ENCODE measurements around the gene ZNF672.

Gene ZNF672

DNA sequence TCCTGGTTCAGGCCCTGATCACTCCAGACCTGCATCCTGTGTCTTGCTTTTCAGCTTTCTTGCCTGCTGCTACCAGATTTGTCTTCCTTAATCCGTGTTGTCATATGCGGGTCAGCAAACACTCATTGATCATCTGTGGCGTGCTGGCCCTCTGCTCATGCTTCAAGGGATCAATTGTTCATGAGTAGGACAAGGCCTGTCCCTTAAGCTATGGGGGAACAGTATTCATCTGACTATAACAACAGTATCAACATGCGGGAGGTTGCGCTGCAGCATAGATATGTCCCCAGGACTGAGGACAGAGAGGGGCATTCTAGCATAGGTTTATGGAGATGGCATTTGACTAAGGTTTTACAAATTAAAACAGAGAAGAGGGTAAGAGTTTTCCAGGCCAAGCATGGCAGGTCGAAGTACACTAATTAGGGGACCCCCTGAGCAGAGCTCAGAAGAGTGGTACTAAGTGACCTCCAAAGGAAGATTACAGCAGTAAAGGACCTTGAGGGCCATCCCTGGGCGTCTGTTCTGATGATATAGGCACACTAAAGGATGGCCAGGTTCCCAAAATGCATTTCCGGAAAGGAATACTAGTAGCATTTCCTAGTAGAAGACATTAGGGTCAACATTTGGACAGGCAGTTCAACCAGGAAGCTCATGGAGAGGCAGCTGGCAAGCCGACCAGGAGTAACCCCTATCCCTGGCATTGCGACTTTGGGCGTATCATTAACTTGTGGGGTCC lies 811 bp upstream of the ZNF672 start:
- DNase-seq: no peak

DNA sequence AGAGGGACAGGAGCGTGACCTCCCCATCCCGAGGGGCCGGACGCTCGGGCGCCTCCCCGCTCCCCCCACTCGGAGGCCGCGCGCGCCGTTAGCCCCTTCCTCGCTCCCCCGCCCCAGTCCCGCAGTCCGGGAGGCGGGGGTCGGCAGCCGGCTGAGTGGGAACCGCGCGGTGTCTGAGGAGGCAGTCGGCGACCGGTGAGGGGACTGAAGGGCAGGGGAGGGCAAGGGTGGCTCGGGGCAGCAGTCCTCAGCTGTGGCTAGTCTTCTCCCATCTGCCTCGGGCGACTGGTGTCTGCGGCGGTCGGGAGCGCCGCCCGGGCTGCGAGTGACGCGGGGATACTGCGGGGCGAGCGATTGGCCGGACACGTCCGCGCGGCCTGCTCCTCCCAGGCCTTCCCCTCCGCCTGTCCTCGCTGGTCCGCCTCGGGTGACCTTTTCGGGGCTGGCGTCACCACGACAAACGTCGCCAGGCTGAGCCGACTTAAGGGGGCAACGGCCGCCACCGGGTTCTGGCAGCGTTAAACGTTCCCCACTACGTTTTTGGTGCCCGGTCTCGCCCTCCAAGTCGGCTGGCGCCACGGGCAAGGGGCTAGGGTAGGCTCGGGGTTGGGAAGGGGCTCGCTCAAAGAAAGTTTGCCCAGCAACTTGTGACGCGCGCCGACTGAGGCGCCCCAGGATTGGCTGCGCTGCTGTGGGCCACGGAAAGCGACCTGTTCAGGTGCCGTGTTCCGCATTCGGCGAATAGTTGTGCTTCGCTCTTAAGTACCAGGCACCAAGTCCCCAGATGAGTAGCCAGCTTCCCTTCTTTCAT lies 538 bp downstream of the ZNF672 start:
- peak; percentile 91 to 92 for DNase-seq

DNA sequence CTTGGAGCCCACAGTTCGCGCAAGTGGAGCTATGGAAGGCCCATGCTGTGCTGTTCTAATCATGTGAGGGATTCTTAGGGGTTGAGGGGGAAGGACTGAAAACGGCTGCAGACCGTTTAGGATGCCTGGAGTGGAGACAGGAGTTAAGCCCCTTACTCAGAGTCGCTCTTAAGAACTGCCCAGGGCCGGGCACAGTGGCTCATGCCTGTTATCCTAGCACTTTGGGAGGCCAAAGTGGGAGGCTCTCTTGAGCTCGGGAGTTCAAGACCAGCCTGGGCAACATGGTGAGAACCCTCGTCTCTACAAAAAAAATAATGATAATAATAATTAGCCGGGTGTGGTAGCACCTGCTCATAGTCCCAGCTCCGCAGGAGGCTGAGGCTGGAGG lies 1.1 kb downstream of the ZNF672 start:
- no peak for DNase-seq

DNA sequence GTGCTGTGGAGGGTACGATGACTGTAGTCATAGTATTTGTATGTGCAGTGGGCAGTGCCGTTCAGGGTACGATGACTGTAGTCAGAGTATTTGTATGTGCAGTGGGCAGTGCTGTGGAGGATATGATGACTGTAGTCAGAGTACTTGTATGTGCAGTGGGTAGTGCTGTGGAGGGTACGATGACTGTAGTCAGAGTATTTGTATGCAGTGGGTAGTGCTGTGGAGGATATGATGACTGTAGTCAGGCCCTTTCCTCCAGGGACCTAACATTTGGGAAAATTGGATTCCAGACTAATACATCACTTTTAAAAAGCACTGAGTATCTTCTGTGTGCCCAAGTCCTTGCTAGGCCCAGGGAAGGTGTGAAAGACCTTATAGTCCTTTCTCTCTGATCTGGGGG lies 2.9 kb downstream of the ZNF672 start:
- peak in 1 of 2 experiments; percentile 17 for DNase-seq

DNA sequence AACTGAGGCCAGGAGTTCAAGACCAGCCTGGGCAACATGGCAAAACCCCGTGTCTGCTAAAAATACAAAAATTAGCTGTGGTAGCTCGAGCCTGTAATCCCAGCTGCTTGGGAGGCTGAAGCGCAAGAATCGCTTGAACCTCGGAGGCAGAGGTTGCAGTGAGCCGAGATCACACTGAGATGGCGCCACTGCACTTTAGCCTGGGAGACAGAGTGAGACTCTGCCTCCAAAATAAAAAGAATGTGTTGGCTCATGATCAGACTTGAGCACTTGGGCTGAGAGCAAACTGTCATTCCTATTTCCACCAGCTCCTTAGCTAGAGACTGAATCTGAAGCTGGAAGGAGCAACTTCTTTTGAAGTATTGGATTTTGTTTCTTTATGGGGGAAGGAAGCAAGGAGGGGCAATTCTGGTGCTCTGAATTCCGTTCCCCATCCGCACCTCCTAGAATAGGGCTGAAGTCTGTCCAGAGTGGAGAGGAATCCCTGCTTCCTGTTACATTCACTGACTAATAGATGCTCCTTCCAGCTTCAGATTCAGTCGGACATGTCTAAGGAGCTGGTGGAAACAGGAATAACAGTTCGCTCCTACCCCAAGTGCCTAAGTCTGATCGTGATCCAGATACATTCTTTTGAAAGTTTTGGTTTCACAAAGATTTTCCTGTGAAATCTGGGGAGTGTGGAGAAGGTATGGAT lies 3.8 kb downstream of the ZNF672 start:
- peak; percentile 45 to 52 for DNase-seq

DNA sequence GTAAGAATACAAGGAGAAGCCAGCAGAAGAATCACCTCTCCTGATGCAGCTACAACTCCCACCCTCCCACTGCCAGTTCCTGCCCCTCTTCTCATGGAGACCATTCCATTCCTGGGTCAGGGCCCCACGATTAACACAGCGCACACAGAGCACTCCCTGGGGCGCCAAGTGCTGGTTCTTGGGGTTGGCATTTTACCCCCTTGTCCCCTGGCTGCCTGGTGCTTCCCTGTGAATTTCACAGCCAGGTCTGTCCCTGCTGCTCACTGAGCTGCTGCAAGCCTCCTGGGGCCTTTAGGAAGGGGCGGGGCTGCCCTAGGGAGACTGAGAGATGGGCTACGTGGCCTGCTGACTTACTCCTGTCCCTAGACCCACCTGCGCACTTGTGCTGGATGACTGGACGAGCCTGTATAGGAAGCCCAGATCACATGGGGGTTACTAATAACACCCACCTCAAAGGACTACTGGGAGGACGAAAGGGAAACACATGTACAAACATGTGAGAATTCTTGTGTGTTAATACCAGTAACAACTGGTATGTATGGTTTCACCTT lies 4.8 kb downstream of the ZNF672 start:
- peak in 1 of 2 experiments; percentile 19 for DNase-seq

DNA sequence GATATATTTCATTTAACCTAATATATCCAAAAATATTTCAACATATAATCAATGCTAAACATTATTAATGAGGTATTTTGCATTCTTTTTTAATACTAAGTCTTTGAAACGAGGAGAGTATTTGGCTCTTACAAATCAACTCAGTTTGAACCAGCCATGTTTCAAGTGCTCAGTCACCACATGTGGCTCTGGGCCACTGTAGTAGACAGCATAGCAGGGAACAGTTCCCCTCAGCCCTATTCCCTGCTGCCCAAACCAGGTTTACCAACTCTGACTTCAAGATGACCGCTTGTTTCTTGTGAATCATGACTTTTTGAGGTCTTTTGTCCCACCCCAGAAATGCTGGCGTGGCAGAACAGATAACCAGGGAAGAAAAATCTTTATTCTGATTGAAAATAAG lies 5.7 kb downstream of the ZNF672 start:
- DNase-seq: no peak

DNA sequence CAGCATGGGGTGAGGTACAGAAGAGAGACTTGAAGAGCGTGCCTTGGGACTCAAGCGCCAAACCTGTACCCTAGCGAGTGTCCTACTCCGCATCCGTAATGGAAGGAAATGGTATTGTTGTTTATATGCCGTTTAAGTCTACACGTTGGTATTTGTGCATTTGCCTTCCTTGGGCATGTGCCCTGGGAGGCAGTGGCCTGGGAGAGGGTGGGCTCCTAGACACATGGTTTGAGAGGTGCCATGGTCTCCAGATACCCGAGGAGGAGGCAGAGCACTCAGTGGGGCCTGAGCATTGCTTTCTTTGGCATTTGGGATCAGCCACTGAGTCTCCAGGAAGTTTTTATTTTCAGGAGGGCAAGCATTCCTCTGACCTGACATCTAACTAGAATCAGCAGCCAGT lies 6.5 kb downstream of the ZNF672 start:
- DNase-seq: no peak

DNA sequence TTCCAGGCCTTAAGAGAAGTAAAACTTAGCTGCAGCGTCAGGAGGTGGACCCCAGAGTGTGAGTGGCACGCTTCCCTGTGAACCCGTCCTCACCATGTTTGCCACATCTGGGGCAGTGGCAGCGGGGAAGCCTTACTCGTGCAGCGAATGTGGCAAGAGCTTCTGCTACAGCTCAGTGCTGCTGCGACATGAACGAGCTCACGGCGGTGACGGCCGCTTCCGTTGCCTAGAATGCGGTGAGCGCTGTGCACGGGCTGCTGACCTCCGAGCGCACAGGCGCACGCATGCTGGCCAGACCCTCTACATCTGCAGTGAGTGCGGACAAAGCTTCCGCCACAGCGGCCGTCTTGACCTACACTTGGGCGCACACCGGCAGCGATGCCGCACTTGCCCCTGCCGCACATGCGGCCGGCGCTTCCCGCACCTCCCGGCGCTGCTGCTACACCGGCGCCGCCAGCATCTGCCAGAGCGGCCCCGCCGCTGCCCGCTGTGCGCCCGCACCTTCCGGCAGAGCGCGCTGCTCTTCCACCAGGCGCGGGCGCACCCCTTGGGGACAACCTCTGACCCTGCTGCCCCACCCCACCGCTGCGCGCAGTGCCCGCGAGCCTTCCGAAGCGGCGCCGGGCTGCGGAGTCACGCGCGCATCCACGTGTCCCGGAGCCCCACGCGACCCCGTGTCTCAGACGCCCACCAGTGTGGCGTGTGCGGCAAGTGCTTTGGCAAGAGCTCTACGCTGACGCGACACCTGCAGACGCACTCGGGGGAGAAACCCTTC lies 9.3 kb downstream of the ZNF672 start:
- DNase-seq: peak in 1 of 2 experiments; percentile 11

DNA sequence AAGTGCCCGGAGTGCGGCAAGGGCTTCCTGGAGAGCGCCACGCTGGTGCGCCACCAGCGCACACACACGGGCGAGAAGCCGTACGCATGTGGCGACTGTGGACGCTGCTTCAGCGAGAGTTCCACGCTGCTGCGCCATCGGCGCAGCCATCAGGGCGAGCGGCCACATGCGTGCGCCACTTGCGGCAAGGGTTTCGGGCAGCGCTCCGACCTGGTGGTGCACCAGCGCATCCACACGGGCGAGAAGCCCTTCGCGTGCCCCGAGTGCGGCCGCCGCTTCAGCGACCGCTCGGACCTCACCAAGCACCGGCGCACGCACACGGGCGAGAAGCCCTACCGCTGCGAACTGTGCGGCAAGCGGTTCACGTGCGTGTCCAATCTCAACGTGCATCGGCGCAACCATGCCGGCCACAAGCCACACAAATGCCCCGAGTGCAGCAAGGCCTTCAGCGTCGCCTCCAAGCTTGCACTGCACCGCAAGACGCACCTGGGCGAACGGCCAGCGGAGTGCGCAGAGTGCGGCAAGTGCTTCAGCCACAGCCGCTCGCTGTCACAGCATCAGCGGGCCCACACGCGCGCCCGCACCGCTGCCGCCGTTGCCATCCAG lies 10.0 kb downstream of the ZNF672 start:
- DNase-seq: peak in 1 of 2 experiments; percentile 11

DNA sequence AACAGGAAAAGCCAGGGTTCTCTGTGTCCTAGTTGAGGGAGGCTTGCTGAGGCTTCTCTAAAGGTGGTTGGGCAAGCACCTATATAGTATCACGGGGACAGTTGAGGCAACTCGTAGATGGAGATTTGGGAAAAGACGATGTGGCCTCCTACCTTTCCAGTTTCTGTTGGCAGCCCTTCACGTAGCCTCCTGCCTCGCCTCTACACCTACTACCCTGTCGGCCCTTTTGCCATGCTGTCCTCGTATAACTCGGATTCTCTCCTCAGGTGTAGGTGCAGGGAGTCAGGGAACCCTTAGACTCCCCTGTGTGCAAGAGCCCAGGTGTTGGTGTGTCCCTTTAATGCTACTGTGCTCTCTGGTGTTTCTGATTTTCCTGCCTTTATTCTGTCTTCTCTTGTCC lies 10.6 kb downstream of the ZNF672 start:
- DNase-seq: peak in 1 of 2 experiments; percentile 14

DNA sequence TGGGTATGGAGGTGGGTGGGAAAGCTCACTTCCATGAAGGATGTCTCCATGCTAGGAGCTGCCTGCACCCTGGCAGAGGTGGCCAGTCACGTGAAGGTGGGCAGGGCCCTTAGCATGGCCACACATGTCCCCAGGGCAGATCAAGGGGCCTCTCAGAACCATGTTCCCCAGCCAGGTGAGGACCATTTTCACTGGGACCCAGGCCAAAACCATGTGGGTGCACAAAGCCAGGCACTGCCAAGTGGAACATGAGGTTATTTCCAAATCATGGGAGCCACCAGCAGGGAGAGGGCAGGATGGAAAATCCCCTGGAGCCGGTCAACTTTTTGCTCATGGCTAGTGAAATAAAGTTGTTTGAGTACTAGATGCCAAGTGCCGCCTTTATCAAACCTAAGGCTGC lies 11.1 kb downstream of the ZNF672 start:
- peak in 1 of 2 experiments; percentile 14 for DNase-seq

DNA sequence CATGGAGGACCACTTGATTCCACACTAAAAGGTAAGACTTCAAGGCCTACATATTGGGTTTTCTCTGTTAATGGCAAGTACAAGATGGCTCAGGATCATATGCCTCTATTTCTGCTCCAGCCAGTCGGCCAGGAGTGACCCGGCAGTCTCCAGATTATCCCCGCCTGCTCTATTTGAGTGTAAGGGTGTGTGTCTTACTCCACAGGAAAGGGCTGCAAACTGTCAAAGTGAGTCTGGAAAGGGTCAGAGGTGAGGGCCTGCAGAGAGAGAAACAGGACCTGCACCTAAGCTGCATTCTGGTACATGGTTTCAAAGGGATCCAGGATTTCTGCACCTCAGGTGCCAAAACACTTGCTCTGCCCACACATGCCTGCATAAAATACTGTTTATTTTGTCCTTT lies 11.6 kb downstream of the ZNF672 start:
- peak in 1 of 2 experiments; percentile 15 for DNase-seq

DNA sequence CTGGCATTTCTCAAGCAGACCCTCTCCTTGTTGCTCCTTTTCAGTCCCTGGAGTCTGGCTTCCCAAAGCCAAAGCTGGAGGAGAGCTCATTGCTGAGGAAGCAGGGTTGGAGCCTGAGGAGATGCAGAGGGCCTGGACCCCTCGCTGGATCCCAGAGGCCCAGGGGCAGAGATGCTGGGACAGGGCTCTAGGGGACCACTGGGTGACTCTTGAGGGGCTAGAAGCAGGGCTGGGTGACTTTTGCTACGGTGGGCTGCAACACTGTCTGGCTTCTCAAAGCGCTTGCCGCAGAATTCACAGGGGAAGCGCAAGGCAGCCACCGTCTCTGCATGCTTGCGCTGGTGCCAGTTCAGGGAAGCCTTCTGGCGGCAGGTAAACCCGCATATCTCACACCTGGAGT lies 12.1 kb downstream of the ZNF672 start:
- DNase-seq: no peak

DNA sequence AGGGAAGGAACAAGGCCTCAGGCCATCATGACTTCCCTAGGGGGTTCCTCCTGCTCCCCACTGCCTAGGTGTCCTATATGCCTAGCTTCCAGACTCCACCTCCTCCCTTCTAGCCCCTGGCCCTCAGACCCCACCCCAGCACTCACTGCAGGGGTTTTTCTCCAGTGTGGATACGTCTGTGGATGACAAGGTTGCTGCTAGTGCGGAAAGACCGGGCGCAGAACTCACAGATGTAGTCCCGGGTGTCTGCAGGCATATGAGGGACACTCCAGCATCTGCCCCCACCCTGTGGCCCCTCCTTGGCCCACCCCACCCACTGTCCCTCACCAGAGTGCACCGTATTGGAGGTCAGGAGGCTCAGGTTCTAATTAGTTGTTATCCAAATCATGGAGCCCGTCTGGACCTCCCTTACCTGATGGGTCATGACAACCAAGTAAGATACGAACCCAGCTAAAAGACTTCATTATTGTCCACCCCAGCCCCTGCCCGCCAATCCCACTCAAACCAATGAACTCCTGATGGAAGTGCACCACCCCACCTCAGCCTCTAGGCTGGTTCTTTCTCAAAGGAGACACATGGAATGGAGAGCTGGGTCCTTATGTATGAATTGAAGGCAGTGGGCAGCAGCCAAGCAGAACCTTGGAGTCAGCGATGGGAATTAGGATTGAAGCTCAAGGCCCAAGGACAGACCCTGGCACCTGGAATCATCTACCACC lies 12.7 kb downstream of the ZNF672 start:
- DNase-seq: no peak

DNA sequence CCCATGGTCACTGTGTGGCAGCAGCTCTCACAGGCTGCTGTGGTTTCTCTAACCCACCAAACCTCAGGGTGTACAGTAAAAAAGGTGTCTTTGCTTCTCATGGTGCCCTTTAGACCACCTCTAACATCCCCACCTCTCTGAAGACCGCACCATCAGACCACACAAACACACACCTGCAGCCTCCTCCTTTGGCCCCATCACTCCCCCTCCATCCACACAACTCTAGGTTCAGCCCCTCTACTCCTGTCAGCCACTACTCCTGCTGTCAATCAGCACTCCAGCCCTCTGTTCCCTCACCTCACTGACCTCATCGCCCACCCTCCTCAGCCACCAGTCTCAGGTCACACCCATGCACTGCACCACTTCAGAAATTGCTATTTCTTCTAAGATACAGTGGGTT lies 13.4 kb downstream of the ZNF672 start:
- no peak for DNase-seq

DNA sequence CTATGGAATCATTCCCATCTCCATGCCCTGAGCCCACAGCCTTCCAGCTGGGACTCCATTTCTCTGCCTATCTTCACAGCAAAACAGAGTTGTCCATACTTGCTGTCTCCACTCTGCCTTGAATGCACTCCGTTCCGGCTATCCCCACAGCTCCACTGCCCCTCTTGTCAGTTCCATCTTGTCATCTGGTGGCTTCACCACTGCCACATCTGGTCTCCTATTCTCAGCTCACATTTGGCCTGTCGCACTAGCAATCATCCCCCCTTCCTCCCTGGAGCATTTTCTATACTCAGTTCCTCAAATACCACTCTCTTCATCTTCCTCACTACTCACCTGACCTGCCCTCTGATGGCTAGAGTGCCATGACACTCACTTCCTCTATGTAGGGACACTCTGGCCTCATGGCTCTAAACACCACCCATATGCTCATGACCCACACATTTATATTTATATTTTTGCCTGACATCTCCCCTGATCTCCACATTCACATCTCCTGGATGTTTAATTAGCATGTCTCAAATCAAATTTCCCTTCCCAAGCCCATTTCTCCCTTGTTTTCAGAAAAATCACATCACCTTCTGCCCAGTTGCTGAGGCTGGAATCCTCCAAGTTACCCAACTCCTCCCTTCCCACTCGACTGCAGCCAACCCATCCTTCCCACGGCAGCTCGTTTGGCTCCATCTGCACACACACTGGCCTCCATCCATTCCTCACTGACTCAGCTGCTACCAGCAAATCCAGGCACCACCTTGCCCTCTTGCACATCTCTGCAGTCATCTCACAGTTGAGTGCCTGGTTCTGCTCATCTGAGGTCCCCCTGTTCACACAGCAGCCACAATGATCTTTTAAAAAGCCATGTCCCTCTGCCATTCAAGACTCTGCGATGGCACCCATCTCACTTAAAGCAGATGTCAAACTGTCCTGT lies 14.7 kb downstream of the ZNF672 start:
- DNase-seq: no peak

DNA sequence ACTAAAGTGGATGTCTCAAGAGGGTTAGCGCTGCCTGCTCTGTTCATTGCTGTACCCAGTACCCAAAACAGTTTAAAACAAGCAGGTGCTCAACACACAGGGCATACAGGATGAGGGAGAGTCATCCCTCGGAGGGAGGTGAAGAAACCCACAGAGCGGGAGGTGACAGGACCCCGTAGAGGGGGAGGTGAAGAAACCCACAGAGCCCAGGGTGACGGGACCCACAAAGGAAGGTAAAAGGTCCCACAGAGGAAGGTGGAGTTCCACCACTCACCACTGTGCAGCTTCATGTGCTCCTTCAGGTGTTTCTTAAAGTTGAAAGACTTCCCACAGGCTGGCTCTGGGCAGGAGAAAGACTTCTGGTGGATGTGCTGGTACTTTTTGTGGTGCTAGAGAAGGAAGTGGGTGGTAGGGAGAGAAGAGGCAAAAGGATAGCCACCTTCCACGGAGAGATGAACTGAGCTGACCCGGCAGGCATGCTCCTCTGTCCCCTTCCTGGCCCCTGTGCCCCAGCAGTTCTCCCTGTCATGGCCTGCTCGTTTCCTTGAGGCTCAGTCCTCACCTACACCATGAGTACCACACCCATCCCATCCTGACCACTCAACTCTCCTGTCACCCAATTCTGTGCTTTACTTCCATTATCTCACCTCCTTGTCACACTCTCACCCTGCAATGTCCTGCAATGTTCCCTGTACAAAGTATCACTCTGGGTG lies 15.8 kb downstream of the ZNF672 start:
- DNase-seq: no peak

DNA sequence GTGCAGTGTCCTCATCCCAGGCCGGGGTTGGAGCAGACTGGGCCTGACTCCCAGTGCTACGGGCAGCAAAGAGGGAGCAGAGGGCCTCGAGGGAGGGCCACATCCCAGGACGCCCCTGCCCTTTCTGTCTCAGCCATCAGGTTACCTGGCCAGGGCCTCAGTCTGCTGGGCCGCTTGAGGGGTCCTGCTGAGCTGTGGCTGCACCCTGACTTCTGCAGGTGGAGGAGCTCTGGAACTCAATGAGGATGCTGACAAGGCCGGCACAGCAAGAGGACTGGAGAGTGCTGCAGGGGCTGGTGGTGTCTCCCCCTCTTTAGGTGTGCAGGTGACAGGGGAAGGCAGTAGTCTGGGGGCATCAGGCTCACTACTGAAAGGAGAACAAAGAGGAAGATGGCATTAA lies 17.6 kb downstream of the ZNF672 start:
- no peak for DNase-seq

DNA sequence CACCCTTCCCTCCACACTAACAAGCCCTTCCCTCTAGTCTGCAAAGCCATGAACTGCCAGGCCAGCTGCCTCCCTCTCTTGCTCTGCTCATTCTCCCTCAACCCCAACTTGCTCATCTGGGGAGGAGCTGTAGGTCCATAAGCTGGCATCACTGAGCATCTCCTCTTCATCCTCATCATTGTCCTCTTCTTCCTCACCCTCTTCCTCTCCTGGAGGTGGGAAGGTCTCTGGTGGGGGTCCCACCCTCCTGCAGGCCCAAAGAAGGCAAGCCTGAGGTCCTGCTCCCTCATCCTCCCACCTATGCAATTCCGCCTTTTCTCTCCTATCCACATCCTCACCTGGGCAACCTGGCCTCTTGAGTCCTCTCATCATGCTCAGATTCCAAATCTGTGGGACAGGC lies 18.2 kb downstream of the ZNF672 start:
- DNase-seq: no peak
